AG08396 (cell line): ENCODE data around the gene SERPINB11.
"Not testable (repeated sequence)": the region's sequence is repeated elsewhere in the genome, so short reads cannot be mapped to it uniquely, and the experiment has no call there.

Experiments
- DNase-seq: peaks from one replicate; pipeline ENCODE4 v3.0.0; 2012; ENCODE audit warnings: low spot score, mixed read lengths

Gene SERPINB11

DNA sequence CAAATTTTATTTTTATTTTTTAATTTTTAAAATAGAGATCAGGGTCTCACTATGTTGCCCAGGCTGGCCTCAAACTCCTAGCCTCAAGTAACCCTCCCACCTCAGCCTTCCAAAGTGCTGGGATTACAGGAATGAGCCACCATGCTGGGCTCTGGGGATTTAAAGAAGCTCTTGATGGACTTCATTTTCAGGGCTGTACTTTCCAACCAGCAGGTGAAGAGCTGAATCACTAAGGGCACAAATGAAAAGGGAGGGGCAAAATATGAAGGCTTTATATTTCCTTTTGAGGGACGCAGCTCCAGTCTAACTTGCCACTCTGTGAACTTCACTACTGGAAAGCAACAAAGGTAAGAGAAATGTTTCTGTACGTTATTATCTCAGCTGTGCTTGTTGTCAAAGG is at the start of gene SERPINB11:
Gene SERPINB11, plus strand, starts transcription at position 301 of the 400 bp plus-strand sequence. CDS start 7,234 bp downstream, outside the sequence.
- no peak for DNase-seq

DNA sequence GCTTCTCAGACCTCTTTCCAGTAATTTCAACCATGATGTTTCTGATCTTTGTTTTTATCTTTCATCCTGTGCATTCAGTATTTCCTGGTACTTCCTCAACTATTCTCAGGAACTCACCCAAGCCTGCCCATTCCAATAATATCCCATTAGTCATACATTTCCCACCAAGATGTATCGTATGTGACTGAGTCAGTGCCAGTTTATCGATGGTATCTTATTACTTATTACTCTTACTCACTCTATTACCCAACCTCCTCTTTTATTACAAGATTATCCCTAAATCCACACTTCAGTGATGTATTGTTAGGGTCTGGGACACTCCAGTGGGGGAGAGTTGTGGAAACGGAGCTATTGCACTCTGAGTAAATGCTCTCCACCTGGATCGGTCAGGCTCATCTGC is 43.8 kb upstream of the SERPINB11 start:
- DNase-seq, result not testable (repeated sequence)

- not testable (repeated sequence) for DNase-seq
Measured at GRCh38 chr18:63661750-63662149, 41.0 kb upstream of the SERPINB11 start, which contains the start of gene SERPINB3. Gene SERPINB3 (minus strand): TSS chr18:63661893. CDS start chr18:63661216, 677 bp downstream.

GRCh38 chr18:63664571-63664970 is 38.2 kb upstream of the SERPINB11 start:
- DNase-seq, result no peak

DNA sequence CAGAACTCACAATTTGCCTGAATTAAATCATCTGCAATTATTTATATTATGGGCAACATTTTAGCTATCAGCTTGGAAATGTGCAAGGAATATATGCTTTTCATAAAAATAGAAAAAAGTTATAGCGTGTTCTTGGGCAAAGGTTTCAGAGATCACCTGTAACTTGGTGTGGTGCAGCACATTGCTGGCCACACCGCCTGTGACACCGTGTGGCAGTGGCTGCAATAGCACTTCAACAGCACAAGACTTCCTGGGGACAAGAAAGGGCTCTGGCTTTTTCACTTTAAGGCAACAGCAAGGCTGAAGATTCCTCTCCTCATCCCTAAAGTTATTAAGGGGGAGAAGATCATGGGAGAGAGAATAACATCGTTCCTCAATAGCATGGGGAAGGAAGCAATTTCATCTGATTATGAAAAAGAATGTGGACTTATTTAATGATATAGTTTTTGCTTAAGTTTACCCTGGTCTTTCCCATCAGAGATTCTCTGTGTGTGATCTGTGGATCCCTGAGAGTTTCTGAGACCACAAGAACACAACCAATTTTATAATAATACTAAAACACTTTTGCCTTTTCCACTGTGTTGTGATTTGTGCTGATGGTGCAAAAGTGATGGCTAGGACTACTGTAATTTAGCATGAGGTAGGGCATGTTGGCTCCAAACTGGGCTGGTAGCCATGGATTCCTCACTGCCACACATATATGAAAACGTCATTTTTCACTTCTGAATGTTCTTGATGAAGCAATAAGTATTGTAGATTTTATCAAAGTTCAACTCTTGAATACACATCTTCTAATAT is 26.0 kb upstream of the SERPINB11 start:
- no peak for DNase-seq

GRCh38 chr18:63677500-63678225 is 25.1 kb upstream of the SERPINB11 start:
- DNase-seq, result no peak

DNA sequence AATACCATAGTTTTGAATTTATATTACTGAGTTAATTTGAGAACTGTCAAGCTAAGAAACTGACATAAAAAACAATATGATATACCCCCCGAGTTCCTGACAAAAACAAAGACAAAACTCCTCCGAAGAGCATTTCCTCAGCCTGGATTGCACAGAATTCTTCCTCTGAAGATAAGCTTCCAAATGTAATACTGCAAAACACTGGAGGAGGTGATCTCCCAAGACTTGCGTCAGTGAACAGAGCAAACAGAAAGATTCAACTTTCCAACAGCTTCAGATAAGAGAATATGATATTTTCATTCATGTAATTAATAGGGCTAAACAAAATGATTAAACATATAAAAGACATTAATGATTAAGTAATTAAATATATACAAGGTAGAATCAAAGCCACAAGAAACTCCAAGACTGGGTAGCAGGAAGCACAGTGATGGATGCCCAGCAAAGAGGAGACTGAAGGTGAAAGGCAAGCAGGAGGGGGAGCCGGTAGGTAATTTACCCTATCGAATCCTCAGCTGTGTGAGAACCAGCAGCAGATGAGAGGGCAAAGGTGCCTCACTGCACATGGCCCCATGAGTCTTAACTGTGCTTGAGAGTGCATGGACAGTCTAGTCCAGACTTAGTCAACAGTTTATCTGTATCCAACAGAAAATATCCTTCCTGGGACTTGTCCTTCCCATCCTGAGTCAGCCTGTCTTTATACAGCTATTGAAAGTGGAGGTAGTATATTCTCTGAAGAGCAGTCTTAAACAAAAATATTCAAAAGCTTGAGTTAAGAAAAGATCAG is 22.7 kb upstream of the SERPINB11 start:
- DNase-seq, result no peak

GRCh38 chr18:63681449-63682340 is 21.1 kb upstream of the SERPINB11 start:
- no peak for DNase-seq

GRCh38 chr18:63683152-63683551 is 19.6 kb upstream of the SERPINB11 start:
- DNase-seq, result peak; percentile 73

- DNase-seq, result no peak
Measured at GRCh38 chr18:63683890-63684289, 18.9 kb upstream of the SERPINB11 start.

GRCh38 chr18:63684718-63685117 is 18.0 kb upstream of the SERPINB11 start:
- DNase-seq, result no peak

- no peak for DNase-seq
Measured at GRCh38 chr18:63686871-63687270, 15.9 kb upstream of the SERPINB11 start.

DNA sequence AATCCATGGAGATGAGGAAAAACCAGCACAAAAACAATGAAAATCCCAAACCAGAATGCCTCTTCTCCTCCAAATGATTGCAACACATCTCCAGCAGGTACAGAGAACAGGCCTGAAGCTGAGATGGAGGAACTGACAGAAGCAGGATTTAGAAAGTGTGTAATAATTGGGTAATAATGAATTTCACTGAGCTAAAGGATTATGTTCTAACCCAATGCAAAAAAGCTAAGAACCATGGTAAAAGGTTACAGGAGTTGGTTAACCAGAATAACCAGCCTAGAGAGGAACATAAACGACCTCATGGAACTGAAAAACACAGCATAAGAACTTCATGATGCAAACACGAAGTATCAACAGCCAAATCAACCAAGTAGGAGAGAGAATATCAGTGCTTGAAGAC is 13.7 kb upstream of the SERPINB11 start:
- no peak for DNase-seq

GRCh38 chr18:63697097-63697660 is 5.6 kb upstream of the SERPINB11 start:
- DNase-seq, result no peak

GRCh38 chr18:63700501-63700900 is 2.3 kb upstream of the SERPINB11 start:
- DNase-seq, result no peak

DNA sequence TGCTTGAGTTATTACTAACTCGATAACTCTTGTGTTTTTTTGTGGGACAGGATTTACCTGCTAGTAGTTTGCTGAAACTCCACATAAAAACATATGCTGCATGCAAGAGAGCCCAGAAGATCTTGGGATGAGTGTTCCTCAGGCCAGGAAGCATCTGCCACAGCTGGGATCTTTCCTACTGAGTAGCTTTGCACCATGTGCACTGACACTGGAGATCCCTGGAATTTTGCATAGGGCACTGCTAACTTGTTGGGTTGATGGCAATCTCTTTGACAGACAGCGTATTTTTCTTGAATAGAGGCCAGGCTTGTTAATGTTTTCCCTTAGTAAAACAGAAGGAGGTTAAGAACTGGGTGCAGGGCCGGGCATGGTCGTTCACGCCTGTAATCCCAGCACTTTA is 808 bp upstream of the SERPINB11 start:
- DNase-seq, result no peak

DNA sequence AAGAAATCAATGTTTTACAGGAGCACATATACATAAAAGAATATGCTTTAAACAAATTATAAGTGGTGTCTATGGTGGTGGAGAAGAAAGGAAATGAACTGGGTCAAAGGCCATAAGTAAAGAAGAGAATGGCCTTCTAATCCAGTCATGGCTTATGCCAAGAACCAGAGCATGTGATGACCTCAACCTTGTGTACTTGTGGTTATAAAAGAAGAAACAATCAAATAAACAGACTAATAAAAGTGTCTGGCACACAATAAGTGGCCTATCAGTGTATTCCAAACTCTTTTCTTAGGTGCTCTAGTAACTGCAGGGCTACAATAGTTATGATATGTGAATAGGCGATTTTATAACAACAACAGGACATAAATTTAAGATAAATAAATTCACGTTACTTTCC is 2.6 kb downstream of the SERPINB11 start:
- DNase-seq, result no peak

- no peak for DNase-seq
Measured at GRCh38 chr18:63707816-63708215, 5.1 kb downstream of the SERPINB11 start.

DNA sequence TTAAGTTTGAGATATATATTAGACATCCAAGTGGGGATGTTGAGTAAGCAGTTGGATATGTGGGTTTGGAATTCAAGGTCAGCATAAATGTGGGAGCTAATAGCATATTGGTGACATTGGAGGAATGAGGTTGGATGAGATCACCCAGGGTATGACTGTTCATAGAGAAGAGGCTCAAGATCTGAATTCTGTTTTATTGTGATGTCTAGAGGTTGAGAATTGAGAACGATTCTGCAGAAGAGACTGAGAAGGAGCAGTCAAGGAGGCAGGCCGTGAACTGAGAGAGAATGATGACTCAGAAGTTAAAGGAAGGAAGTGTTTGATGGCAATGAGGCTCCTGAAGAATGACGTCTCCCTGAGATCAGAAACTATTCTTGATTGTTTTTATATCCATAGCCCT is 5.9 kb downstream of the SERPINB11 start:
- DNase-seq, result peak; percentile 29

- DNase-seq, result no peak
Measured at GRCh38 chr18:63725682-63726480, 23.1 kb downstream of the SERPINB11 start.
